Lower leg skin (tissue), 3 donors: ENCODE data around the gene CCDC47.

Experiments used
- POLR2A ChIP-seq, 2 donors: fragments of 450-650 bp; IDR thresholded peaks; one replicate each; pipeline ENCODE4 v1.6.1; 2016 to 2017; ENCODE audit warnings: antibody characterized with exemption in 2 of 2, mild to moderate bottlenecking in 1 of 2, moderate library complexity in 1 of 2
- TF ChIP-seq, protein P1 (sequence below), 3 donors: fragments of 450-650 bp; IDR thresholded peaks; one replicate each; pipeline ENCODE4 v1.5.1; 2016; ENCODE audit warnings: antibody characterized with exemption in 3 of 3, mild to moderate bottlenecking in 3 of 3, moderate library complexity in 2 of 3

DNA sequence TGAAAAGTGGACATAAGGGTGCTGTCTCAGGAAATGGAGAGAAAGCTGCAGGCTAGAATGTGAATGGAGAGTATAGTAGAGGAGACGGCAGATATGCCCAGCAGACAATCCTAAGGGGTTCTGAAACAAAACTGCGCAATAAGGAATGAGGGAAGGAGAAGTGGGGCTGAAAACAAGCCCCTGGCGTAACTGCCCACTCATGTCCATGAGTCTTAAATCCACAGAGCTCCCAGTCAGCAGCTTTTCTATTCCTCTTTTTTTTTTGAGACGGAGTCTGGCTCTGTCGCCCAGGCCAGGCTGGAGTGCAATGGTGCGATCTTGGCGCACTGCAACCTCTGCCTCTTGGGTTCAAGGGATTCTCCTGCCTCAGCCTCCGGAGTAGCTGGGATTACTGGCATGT, 37.7 kb downstream of the CCDC47 start:
- TF ChIP-seq, protein P1, sequence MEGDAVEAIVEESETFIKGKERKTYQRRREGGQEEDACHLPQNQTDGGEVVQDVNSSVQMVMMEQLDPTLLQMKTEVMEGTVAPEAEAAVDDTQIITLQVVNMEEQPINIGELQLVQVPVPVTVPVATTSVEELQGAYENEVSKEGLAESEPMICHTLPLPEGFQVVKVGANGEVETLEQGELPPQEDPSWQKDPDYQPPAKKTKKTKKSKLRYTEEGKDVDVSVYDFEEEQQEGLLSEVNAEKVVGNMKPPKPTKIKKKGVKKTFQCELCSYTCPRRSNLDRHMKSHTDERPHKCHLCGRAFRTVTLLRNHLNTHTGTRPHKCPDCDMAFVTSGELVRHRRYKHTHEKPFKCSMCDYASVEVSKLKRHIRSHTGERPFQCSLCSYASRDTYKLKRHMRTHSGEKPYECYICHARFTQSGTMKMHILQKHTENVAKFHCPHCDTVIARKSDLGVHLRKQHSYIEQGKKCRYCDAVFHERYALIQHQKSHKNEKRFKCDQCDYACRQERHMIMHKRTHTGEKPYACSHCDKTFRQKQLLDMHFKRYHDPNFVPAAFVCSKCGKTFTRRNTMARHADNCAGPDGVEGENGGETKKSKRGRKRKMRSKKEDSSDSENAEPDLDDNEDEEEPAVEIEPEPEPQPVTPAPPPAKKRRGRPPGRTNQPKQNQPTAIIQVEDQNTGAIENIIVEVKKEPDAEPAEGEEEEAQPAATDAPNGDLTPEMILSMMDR (IDR thresholded peaks at IDR 0.05) = no peak
- no peak for TF ChIP-seq POLR2A (IDR thresholded peaks at IDR 0.05)
